ENCODE measurements around the gene RBMXL3. TPM values are rescaled to one million over a fixed set of nuclear protein-coding genes. Genes with fewer than 3 reads are reported as not detected.

RBMXL3 gene
- total RNA-seq, 1 experiment from 2014 or later: not detected

- Histone ChIP-seq H2BK120ac (ENCODE audit: low read depth, low read length, poor library complexity, severe bottlenecking) (no peak overlapping the region), H4K8ac (replicated peaks; ENCODE audit: insufficient read length, low read depth, low read length) (no peak overlapping the region), H3K4me2 (ENCODE audit: insufficient read depth, insufficient read length, low read length) (no peak overlapping the region), H2BK15ac (ENCODE audit: low read depth, low read length) (no peak overlapping the region), H4K20me1 (ENCODE audit: control insufficient read depth, insufficient read depth, insufficient read length) (no peaks in the 10 kb centered on the region), H2BK12ac (ENCODE audit: insufficient read length, low read depth, low read length) (no peak overlapping the region), H3K18ac (ENCODE audit: insufficient read length, low read depth, low read length) (no peak overlapping the region), H3K23me2 (ENCODE audit: insufficient read length, low read depth, low read length, poor library complexity, severe bottlenecking) (peaks cover 5% of the 10 kb centered on the region), H2AFZ (ENCODE audit: low read length) (no peak overlapping the region), H3K4me1 (ENCODE audit: insufficient read depth, low read length) (no peaks in the 10 kb centered on the region), H3K27ac (ENCODE audit: insufficient read length, low read depth, low read length) (no peak overlapping the region), H3T11ph (ENCODE audit: low read length) (no peak overlapping the region), H2BK20ac (ENCODE audit: low read depth, low read length, poor library complexity, severe bottlenecking) (no peak overlapping the region), H4K91ac (ENCODE audit: insufficient read length, low read depth, low read length) (no peak overlapping the region), H3K79me2 (ENCODE audit: insufficient read depth, low read length) (no peaks in the 10 kb centered on the region), H2BK5ac (ENCODE audit: insufficient read length, low read length) (no peak overlapping the region), H3K9ac (ENCODE audit: extremely low read depth, insufficient read length, low read length) (no peak overlapping the region), H3K14ac (ENCODE audit: insufficient read depth, low read length) (no peak overlapping the region), H3K56ac (ENCODE audit: insufficient read length, low read depth, low read length) (no peak overlapping the region), H2AK5ac (ENCODE audit: insufficient read length, low read length) (no peak overlapping the region), H4K5ac (ENCODE audit: insufficient read length, low read depth, low read length) (no peak overlapping the region), H3K4ac (ENCODE audit: low read depth, low read length) (no peak overlapping the region), H3K79me1 (ENCODE audit: insufficient read depth, low read depth, low read length, poor library complexity, severe bottlenecking) (no peaks in the 10 kb centered on the region), H3K9me3 (ENCODE audit: control insufficient read depth, low read depth, low read length) (no peaks in the 10 kb centered on the region), H3K27me3 (ENCODE audit: insufficient read depth, low read length) (no peaks in the 10 kb centered on the region; the same call in 1 of the 2 replicates), H3K23ac (ENCODE audit: insufficient read length, low read depth, low read length) (no peak overlapping the region)
- no CpG with 5 or more reads among the region's 1 CpG for WGBS (ENCODE audit: extremely low coverage, insufficient read length, low lambda C conversion rate)
- Mint-ChIP-seq H3K27ac (no peak overlapping the region), H3K27me3 (ENCODE audit: low read depth) (peaks cover 41% of the 10 kb centered on the region), H3K9me3 (peaks cover 2 to 3% of the 10 kb centered on the region in 2 experiments; a peak in 2 of 5 replicates), H3K4me1 (peaks cover 19 to 27% of the 10 kb centered on the region in 2 experiments), H3K36me3 (ENCODE audit: insufficient read depth in 1 of 3, low read depth in 3 of 3) (no peaks in the 10 kb centered on the region; a peak in 1 of 7 replicates), H3K4me3 (no peak overlapping the region)
- no peak for TF ChIP-seq CTCF (conservative IDR thresholded peaks at IDR 0.05)
- DNase-seq: no peak
These were observed 47.8 kb downstream of the RBMXL3 start for GRCh38 chrX:115237056-115237455.

Other genes starting within 250 kb of the RBMXL3 start
- not detected in 2 replicates for gene IL13RA2, start 171.8 kb upstream of the RBMXL3 start, total RNA-seq (2021)
- 6.3 and 6.6 TPM in 2 replicates for gene LRCH2, start 44.7 kb downstream of the RBMXL3 start, total RNA-seq (2021)
- not detected in 2 replicates for gene LUZP4, start 100.3 kb downstream of the RBMXL3 start, total RNA-seq (2021)